Raji (cell line): ENCODE data around the gene UGT1A6.

Experiments
- POLR2A ChIP-seq: IDR thresholded peaks from 2 replicates; pipeline ENCODE4 v1.6.1; 2011; ENCODE audit warnings: low read depth, low read length, control low read depth; ENCODE audit not compliant: insufficient read depth

UGT1A6 gene

GRCh38 chr2:233681521-233682099 lies 11.1 kb upstream of the UGT1A6 start, which contains the start of gene UGT1A7:
Gene UGT1A7, plus strand, starts transcription at chr2:233681901. Its CDS starts 37 bp downstream, at chr2:233681938.
- no peak for TF ChIP-seq POLR2A

DNA sequence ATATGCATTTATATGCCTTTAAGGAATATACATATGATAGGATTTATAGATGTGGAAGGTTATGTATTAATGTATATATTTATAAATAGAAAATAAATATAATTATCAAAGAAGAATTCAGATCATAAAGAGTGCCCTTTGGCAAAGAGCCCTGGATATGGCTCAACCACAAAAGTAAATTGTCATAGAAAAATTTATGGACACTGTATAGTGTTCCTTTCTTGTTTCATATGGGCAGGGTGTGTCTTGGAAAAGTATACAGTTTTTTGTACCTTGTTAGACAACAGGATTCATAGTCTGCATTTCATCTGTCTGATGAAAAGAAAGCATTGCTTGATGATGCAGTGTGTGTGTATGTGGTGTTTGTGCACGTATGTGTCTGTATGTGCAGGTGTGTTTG lies 8.1 kb upstream of the UGT1A6 start:
- no peak for TF ChIP-seq POLR2A

- no peak for TF ChIP-seq POLR2A
Measured at GRCh38 chr2:233686928-233687327, 5.8 kb upstream of the UGT1A6 start.

DNA sequence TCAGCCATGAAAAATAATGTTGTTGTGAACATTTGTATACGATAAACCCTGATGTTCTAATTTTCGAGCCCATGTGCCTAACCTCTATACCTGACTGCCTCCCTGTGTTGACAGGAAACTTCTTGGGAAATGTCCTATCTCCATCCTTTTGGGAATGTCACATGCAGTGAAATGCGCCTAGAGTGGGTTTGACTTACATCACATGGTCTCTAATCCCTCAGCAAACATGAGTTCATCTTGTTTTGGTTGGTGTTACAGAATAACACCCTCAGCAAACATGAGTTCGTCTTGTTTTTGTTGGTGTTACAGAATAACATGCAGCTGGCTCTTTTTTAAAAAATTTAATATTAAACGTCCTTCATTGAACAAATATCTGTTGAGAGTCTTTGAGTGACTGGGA lies 4.3 kb upstream of the UGT1A6 start:
- TF ChIP-seq POLR2A, result no peak

DNA sequence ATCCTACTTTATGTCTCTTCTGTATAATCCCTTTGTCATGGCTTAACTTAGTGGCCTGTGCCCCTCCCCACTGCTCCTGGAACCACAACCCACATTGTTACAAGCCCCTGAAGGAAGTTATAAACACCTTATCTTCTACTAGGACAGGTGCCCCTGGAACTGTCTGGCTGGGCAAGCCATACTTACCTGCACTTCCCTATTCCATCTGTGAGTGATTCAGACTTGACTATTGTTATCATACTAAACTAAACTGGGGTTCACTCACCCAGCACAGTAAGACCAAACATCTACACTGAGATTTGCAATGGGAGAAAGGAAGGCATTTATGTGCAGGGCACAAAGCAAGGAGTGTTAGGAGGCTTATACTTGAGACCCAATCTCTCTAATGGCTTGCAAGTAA lies 3.7 kb upstream of the UGT1A6 start:
- no peak for TF ChIP-seq POLR2A

DNA sequence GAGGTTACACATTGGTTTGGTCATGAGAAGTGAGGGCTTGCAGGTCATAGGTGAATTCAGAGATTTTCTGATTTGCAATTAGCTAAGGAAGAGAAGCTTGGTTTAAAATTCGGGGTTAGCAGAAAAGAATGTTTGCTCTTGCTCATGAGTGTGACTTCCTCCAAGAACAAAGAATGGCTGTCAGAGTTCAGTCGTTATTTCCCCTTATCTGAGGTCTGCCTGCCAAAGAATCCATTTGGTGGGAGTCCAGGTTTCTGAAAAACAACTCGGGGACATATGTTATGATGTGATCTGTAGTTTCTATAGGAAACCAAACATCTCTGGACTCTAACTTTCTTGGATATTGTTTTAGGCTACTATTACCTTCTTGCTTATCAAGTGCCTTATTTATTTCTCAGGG lies 3.2 kb upstream of the UGT1A6 start:
- no peak for TF ChIP-seq POLR2A

- TF ChIP-seq POLR2A, result no peak
Measured at GRCh38 chr2:233690444-233690843, 2.2 kb upstream of the UGT1A6 start.

DNA sequence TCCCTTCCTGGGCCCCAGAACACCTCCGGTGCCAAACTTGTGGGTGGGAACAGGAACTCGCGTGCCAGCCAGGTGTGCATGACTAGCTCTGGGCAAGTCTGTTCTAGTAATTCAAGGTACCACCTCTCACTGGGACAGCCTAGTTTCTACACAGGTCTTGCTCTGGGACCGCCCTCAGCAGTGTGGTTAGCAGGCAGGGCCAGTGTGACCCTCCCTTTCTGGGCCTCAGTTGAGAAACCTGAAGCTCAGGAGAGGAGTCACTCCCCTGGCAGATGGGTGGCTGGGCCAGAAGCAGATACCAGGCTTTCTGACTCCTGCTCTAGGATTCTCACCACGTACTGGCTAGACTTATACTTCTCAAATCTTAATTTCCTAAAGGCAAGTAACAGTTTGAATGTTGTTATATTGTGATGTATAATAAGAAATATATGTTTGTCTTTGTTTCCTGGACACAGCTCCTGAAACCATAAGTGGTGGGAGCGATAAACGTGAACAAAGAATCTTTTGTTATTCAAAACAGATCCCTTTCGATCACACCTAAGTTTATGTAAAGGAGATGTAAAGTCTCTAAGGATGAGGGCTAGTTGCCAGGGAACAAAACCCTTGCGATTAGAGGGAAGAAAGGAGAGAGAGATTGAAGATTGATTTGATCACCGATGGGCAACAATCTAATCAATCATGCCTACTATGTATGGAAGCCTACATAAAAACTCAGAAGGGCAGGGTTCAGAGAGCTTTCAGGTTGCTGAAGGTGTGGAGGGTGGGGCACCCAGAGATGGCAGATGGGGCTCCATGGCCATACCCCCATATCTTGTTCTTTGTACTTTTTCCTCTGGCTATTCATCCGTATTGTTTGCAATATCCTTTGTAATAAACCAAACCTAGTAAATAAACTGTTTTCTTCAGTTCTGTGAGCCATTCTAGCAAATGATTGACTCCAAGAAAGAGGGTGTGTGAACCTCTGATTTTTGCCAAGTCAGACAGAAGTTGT lies 952 bp upstream of the UGT1A6 start:
- no peak for TF ChIP-seq POLR2A

DNA sequence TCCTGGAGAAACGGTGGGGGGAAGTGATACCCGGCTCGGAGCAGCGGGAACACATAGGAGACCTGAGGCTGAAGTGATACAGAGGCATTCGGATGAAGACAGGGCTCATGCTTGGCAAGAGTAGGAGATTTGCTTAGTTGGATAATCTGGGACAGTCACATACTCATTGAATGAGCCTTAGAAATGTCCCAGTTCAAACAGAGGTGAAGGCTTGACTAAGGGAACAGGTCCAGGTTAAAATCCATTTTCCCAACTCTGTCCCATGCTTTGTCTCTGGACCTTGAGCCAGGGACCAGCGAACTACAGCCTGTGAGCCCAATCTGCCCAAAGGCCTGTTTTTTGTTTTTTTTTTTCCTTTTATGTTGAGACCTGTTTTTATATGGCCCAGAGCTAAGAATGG lies 1.3 kb downstream of the UGT1A6 start:
- no peak for TF ChIP-seq POLR2A

- no peak for TF ChIP-seq POLR2A
Measured at GRCh38 chr2:233698740-233699139, 6.0 kb downstream of the UGT1A6 start.

DNA sequence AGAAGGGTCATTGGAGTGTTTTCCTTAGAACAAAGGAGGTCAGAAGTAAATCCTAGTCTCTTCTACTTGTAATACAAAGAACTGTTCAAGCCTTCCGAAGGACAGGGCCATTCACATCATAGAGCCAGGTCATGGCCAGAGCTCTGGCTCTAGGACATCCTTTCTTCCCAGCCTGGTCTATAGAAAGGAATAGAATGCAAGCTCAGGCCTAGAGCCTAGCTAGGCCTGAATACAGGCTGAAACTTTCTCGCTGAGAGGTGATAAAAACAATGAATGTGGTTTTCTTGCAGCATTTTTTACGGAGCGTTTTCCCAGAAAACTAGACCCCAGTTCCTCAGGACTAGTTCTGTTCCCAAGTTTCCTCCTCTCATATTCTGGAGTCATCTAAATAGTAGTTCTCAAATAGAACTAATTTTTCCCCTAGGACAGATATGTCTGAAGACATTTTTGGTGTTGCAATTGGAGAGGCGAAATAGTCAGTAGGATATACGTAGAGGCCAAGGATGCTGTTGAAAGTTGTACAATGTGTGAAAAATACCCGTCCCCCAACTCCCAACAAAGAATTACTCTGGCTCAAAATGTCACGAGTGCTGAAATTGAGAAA lies 6.8 kb downstream of the UGT1A6 start:
- TF ChIP-seq POLR2A, result no peak

GRCh38 chr2:233700028-233700635 lies 7.4 kb downstream of the UGT1A6 start:
- no peak for TF ChIP-seq POLR2A

- no peak for TF ChIP-seq POLR2A
Measured at GRCh38 chr2:233702238-233702637, 9.5 kb downstream of the UGT1A6 start.

DNA sequence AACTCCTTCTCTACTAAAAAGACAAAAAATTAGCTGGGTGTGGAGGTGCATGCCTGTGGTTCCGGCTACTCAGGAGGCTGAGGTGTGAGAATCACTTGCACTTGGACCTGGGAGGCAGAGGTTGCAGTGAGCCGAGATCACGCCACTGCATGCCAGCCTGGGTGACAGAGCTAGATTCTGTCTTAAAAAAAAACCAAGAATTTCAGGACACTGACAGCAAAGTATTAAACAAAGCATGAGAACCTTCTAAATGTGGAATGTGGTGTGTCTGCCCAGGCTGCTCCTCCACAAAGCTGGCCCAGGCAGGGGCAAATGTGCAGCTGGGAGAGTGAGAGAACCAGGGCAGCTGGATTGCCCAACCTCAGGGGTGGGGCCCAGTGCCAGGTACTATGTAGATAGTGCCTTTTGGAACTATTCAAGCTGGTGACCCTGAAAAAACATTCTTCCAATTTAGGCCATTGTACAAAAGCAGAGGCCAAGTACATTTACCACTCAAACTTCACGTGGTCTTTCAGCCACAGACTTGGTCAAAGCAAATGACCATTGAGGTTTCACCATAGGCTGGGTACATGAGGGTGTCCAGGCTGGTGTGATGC lies 13.3 kb downstream of the UGT1A6 start:
- TF ChIP-seq POLR2A, result no peak

DNA sequence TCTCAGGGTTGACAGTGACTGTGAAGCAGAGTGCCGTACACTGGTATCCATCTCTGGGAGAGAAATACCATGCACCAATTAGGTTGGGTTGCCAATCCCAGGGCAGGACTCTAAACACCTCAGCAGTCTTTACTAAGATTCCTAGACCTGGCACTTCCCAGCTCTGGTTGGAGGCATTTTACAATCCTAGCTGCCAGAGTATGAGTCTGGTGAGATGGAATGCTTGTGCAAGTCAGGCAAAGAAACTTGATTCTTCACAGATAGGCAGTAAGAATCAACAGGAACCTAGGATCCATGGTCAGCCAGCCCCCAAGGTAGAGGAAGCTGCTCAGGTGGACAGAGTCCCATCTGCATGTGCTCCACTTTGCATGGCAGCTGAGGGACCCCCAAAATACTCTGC lies 14.0 kb downstream of the UGT1A6 start:
- no peak for TF ChIP-seq POLR2A

GRCh38 chr2:233707940-233708644 lies 15.4 kb downstream of the UGT1A6 start:
- TF ChIP-seq POLR2A, result no peak
